Endothelial cell of umbilical vein (primary cell): ENCODE measurements around the gene VSNL1. TPM values are rescaled to one million over a fixed set of nuclear protein-coding genes. Genes with fewer than 3 reads are reported as not detected.

Source experiments
- BruUV-seq: library from RNA; stranded (reverse); fragments of 400-500 nt; replicated peaks from 2 replicates; lab custom pipeline; 2021; lab: Mats Ljungman, UMichigan
- CTCF ChIA-PET: fragments of 300-600, 350-600 bp; sonication (Branson Sonifier 250); formaldehyde crosslinking; loops from one replicate; lab custom pipeline; 2021; ENCODE audit warnings: antibody characterized with exemption, inconsistent platforms; lab: Charles Lee
- POLR2A ChIA-PET: fragments of 300-600, 350-600 bp; sonication (Branson Sonifier 250); formaldehyde crosslinking; loops from one replicate; lab custom pipeline; 2021; ENCODE audit warnings: antibody characterized with exemption, inconsistent platforms; lab: Charles Lee
- DNase-seq: peaks from one replicate; pipeline ENCODE4 v3.0.0-alpha.2; 2011; ENCODE audit warnings: low read depth, low spot score
- FAIRE-seq: peaks from 2 replicates; lab custom pipeline; 2011; peaks lifted over from hg19 to GRCh38; lab: Jason Lieb, UNC
- H2AFZ ChIP-seq: 2 replicates; pipeline ENCODE4 v1.6.0; 2012; ENCODE audit warnings: low read depth, low read length, control low read depth, inconsistent platforms
- H3K27ac ChIP-seq: 2 replicates; pipeline ENCODE4 v1.5.1; 2011; ENCODE audit warnings: low read depth, mild to moderate bottlenecking, control low read depth, low read length, moderate library complexity; ENCODE audit not compliant: insufficient read depth
- H3K27me3 ChIP-seq, 2 experiments: 2 replicates each; pipeline versions ENCODE4 v1.6.0 to v1.6.1; 2011; ENCODE audit warnings: low read length in 2 of 2, mixed read lengths in 1 of 2; ENCODE audit not compliant: control insufficient read depth in 2 of 2, insufficient read depth in 2 of 2
- H3K36me3 ChIP-seq, 2 experiments: 2 replicates in 1 of 2; 3 replicates in 1 of 2; pipeline ENCODE4 v1.5.1; 2011; ENCODE audit warnings: low read length in 2 of 2, mild to moderate bottlenecking in 1 of 2, moderate library complexity in 1 of 2; ENCODE audit not compliant: control insufficient read depth in 2 of 2, insufficient read depth in 2 of 2; ENCODE audit errors: extremely low read depth in 1 of 2
- H3K4me1 ChIP-seq: 3 replicates; pipeline ENCODE4 v1.5.1; 2011; ENCODE audit warnings: mild to moderate bottlenecking, low read length; ENCODE audit not compliant: control insufficient read depth, insufficient read depth; ENCODE audit errors: extremely low read depth
- H3K4me2 ChIP-seq: 2 replicates; pipeline ENCODE4 v1.6.1; 2011; ENCODE audit warnings: low read length, control low read depth, mixed read lengths; ENCODE audit not compliant: insufficient read depth
- H3K4me3 ChIP-seq, 3 experiments: fragments of 200-600 bp in 1 of 3; sonication (generic), shearing (Covaris generic) in 1 of 3; replicated peaks in 1 of 3; 2 replicates each; pipeline ENCODE4 v1.5.1; 2011 to 2016; ENCODE audit warnings: control low read depth in 3 of 3, low read length in 3 of 3, mild to moderate bottlenecking in 2 of 3, inconsistent platforms in 1 of 3, low read depth in 1 of 3, moderate library complexity in 1 of 3; ENCODE audit not compliant: insufficient read depth in 1 of 3
- H3K79me2 ChIP-seq: 2 replicates; pipeline ENCODE4 v1.6.0; 2012; ENCODE audit warnings: low read length, inconsistent platforms; ENCODE audit not compliant: control insufficient read depth, insufficient read depth
- H3K9ac ChIP-seq: replicated peaks from 2 replicates; pipeline ENCODE3; 2011; ENCODE audit warnings: low read length, control low read depth; ENCODE audit not compliant: insufficient read depth; ENCODE audit errors: extremely low read depth
- H3K9me1 ChIP-seq: replicated peaks from 3 replicates; pipeline ENCODE4 v1.6.0; 2011; ENCODE audit warnings: mild to moderate bottlenecking, low read length; ENCODE audit not compliant: control insufficient read depth, insufficient read depth; ENCODE audit errors: extremely low read depth
- H3K9me3 ChIP-seq: replicated peaks from 2 replicates; pipeline ENCODE4 v1.5.1; 2012; ENCODE audit warnings: low read length, inconsistent platforms; ENCODE audit not compliant: control insufficient read depth, insufficient read depth
- H4K20me1 ChIP-seq: replicated peaks from 2 replicates; pipeline ENCODE3; 2011; ENCODE audit warnings: mild to moderate bottlenecking, low read length; ENCODE audit not compliant: control insufficient read depth, insufficient read depth; ENCODE audit errors: extremely low read depth
- EZH2 ChIP-seq: IDR thresholded peaks from 2 replicates; pipeline ENCODE4 v1.6.1; 2012; ENCODE audit warnings: borderline replicate concordance, low read depth, mild to moderate bottlenecking, moderate library complexity, low read length, inconsistent platforms; ENCODE audit not compliant: severe bottlenecking
- FOS ChIP-seq: IDR thresholded peaks from 2 replicates; pipeline ENCODE4 v1.6.1; 2011; ENCODE audit warnings: mild to moderate bottlenecking, low read length, moderate library complexity, borderline replicate concordance; ENCODE audit not compliant: insufficient read depth
- GATA2 ChIP-seq: IDR thresholded peaks from 2 replicates; pipeline ENCODE4 v1.7.0; 2011; ENCODE audit warnings: low read depth, mild to moderate bottlenecking, moderate library complexity, mixed read lengths, low read length; ENCODE audit not compliant: insufficient read length, insufficient read depth
- JUN ChIP-seq: IDR thresholded peaks from 2 replicates; pipeline ENCODE4 v1.6.1; 2011; ENCODE audit warnings: borderline replicate concordance, low read depth; ENCODE audit not compliant: insufficient read length, insufficient read depth
- MYC ChIP-seq: IDR thresholded peaks from one replicate; pipeline ENCODE4 v1.6.1; 2011; ENCODE audit warnings: mild to moderate bottlenecking, low read depth, low read length
- POLR2A ChIP-seq: IDR thresholded peaks from 2 replicates; pipeline ENCODE4 v1.6.1; 2012; ENCODE audit warnings: low read depth, mild to moderate bottlenecking, control low read depth, low read length
- POLR2AphosphoS5 ChIP-seq: IDR thresholded peaks from 2 replicates; pipeline ENCODE4 v1.6.1; 2012; ENCODE audit warnings: low read depth, mild to moderate bottlenecking, control low read depth, low read length, moderate library complexity; ENCODE audit not compliant: insufficient read depth
- dilution Hi-C: fragments of 300-500 bp; cut with MboI; formaldehyde crosslinking; loops from one replicate; pipeline ENCODE4 v1.15.0; 2019; ENCODE audit warnings: low sequenced_read_pairs; ENCODE audit not compliant: extremely low pct_ligation_motif_present
- intact Hi-C: fragments of 100-400 bp; cut with micrococcal nuclease; formaldehyde crosslinking; loops from one replicate; pipeline ENCODE4 v1.10.0; 2022
- polyA plus RNA-seq, 4 experiments: library from polyadenylated mRNA; depleted of rRNA in 3 of 4; stranded (reverse) in 3 of 4; unstranded in 1 of 4; fragments of >200 nt; gene quantifications; 2 replicates each; pipeline versions ENCODE4 v1.2.1 to v1.2.3, GENCODE V29; 2011 to 2012; ENCODE audit warnings: missing spikeins in 1 of 4
- total RNA-seq: library from RNA; stranded (reverse); gene quantifications from 2 replicates; pipeline ENCODE4 v1.2.3, GENCODE V29; 2021
- TF ChIP-seq, protein P1 (sequence below), 2 donors: IDR thresholded peaks; 1 replicate in 1 of 2; 2 replicates in 1 of 2; pipeline ENCODE4 v1.5.1; 2011; ENCODE audit warnings: low read length in 2 of 2, mild to moderate bottlenecking in 2 of 2, moderate library complexity in 2 of 2, control low read depth in 1 of 2, inconsistent platforms in 1 of 2, low read depth in 1 of 2; ENCODE audit not compliant: insufficient read depth in 1 of 2; ENCODE audit errors: extremely low read depth in 1 of 2
- TF ChIP-seq, protein P2 (sequence below): IDR thresholded peaks from 2 replicates; pipeline ENCODE4 v1.6.1; 2011; ENCODE audit not compliant: insufficient read depth, insufficient read length

The VSNL1 gene
- total and polyA plus RNA-seq, 2 donors (not counting 3 experiments of a cell fraction or from before 2014, with no cell fraction given): not detected

DNA sequence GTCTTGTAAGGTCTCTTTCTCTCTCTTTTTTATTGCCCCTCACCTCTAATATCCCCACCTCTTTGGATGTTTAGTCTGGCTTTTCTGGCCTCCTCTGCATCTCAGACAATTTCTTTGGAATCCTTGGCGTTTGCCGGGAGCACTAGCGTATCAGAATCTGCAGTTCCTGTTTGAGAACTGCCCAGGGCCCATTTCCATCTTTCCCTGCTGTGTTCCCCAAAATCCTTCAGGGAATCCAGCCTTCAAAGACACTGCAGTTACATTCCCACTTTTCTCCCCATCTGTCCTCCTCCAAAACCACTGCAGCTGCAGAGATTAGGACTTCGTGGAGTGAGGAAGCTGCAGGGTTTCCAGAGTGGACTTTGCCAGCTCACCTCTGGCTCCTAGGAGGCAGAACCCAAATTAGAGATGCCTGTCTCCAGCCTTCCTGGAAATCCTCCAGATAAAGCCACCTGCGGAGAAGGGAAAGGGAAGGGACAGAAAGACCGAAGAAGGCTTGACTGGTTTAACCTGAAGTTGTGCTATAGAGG lies 2.7 kb downstream of the VSNL1 start:
- ChIA-PET POLR2A (no interaction called here), CTCF (interaction anchor here (1.0 kb wide), 1 partner anchor 8 kb away, joined by 3 read pairs; no protein-coding TSS in a partner anchor)
- no peak overlapping the region for H2AFZ ChIP-seq
- intact Hi-C loops: no loop called here
- FAIRE-seq (no peak), DNase-seq (no peak)
- no peaks in the 10 kb centered on the region for H3K79me2 ChIP-seq
- peaks cover 21% of the 10 kb centered on the region for H3K4me1 ChIP-seq
- no peak overlapping the region for H3K9ac ChIP-seq
- TF ChIP-seq, protein P1, sequence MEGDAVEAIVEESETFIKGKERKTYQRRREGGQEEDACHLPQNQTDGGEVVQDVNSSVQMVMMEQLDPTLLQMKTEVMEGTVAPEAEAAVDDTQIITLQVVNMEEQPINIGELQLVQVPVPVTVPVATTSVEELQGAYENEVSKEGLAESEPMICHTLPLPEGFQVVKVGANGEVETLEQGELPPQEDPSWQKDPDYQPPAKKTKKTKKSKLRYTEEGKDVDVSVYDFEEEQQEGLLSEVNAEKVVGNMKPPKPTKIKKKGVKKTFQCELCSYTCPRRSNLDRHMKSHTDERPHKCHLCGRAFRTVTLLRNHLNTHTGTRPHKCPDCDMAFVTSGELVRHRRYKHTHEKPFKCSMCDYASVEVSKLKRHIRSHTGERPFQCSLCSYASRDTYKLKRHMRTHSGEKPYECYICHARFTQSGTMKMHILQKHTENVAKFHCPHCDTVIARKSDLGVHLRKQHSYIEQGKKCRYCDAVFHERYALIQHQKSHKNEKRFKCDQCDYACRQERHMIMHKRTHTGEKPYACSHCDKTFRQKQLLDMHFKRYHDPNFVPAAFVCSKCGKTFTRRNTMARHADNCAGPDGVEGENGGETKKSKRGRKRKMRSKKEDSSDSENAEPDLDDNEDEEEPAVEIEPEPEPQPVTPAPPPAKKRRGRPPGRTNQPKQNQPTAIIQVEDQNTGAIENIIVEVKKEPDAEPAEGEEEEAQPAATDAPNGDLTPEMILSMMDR (IDR thresholded peaks at IDR 0.05; ENCODE audit: extremely low read depth in 1 of 2, insufficient read depth in 1 of 2, low read depth in 1 of 2, low read length in 2 of 2): no peak
- TF ChIP-seq MYC: no peak
- no peak for TF ChIP-seq POLR2AphosphoS5
- no peak for TF ChIP-seq POLR2A
- TF ChIP-seq GATA2: no peak
- TF ChIP-seq JUN: no peak
- TF ChIP-seq EZH2: no peak
- TF ChIP-seq, protein P2, sequence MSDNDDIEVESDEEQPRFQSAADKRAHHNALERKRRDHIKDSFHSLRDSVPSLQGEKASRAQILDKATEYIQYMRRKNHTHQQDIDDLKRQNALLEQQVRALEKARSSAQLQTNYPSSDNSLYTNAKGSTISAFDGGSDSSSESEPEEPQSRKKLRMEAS: no peak
- no peak for TF ChIP-seq FOS
- peaks cover 35 to 65% of the 10 kb centered on the region in 2 experiments for H3K27me3 ChIP-seq
- no peak overlapping the region for H3K27ac ChIP-seq
- dilution Hi-C loops: no loop called here
- no peaks in the 10 kb centered on the region for H3K9me3 ChIP-seq
- no peak overlapping the region for H3K4me3 ChIP-seq
- no peaks in the 10 kb centered on the region for H3K9me1 ChIP-seq
- no peaks in the 10 kb centered on the region for H4K20me1 ChIP-seq
- H3K36me3 ChIP-seq: no peaks in the 10 kb centered on the region
- BruUV-seq: no TSS peak
- no peak overlapping the region for H3K4me2 ChIP-seq
